22Rv1 (cell line): ENCODE measurements around the gene CORIN.

Experiments used
- ZFX ChIP-seq: fragments of 450-650 bp; IDR thresholded peaks from 2 replicates; pipeline ENCODE4 v1.6.1; 2017; ENCODE audit warnings: antibody characterized with exemption, borderline replicate concordance
- TF ChIP-seq, protein P1 (sequence below): fragments of 450-650 bp; IDR thresholded peaks from 2 replicates; pipeline ENCODE4 v1.5.1; 2017; ENCODE audit warnings: mild to moderate bottlenecking

DNA sequence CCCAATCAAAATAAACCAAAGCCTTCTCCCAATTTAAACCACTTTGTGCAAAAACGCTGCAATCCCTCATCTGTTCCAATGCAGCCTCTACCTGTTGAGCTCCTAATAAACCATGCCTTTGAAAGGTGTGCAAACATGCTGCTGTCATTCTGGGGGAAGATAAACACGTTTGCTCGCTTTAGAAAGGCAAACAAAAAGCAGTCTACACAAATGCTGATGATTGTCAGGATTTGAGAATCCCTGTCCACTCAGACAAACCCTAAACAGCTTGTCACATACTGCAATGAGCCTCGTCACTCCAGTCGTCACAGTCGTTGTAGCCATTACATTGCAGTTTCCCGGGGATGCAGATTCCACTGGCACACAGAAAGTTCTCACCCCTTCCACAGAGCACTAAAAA lies 145.2 kb downstream of the CORIN start:
- TF ChIP-seq, protein P1, sequence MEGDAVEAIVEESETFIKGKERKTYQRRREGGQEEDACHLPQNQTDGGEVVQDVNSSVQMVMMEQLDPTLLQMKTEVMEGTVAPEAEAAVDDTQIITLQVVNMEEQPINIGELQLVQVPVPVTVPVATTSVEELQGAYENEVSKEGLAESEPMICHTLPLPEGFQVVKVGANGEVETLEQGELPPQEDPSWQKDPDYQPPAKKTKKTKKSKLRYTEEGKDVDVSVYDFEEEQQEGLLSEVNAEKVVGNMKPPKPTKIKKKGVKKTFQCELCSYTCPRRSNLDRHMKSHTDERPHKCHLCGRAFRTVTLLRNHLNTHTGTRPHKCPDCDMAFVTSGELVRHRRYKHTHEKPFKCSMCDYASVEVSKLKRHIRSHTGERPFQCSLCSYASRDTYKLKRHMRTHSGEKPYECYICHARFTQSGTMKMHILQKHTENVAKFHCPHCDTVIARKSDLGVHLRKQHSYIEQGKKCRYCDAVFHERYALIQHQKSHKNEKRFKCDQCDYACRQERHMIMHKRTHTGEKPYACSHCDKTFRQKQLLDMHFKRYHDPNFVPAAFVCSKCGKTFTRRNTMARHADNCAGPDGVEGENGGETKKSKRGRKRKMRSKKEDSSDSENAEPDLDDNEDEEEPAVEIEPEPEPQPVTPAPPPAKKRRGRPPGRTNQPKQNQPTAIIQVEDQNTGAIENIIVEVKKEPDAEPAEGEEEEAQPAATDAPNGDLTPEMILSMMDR: no peak
- TF ChIP-seq ZFX: no peak
